HEK293 (cell line): ENCODE measurements around the gene COPZ1.

Experiments
- GLI4 ChIP-seq: fragments of 450-650 bp; formaldehyde crosslinking; IDR thresholded peaks from 2 replicates; pipeline ENCODE4 v1.5.1; 2016; ENCODE audit warnings: missing biosample characterization, missing genetic modification characterization
- GLIS2 ChIP-seq: fragments of 450-650 bp; formaldehyde crosslinking; IDR thresholded peaks from 2 replicates; pipeline ENCODE4 v1.5.1; 2016; ENCODE audit warnings: missing biosample characterization, missing genetic modification characterization
- MZF1 ChIP-seq: fragments of 450-650 bp; formaldehyde crosslinking; IDR thresholded peaks from 2 replicates; pipeline ENCODE4 v1.5.1; 2017; ENCODE audit warnings: missing biosample characterization, missing genetic modification characterization, borderline replicate concordance
- PATZ1 ChIP-seq: fragments of 450-650 bp; formaldehyde crosslinking; IDR thresholded peaks from 2 replicates; pipeline ENCODE4 v1.5.1; 2016; ENCODE audit warnings: missing biosample characterization, missing genetic modification characterization
- PRDM1 ChIP-seq: fragments of 450-650 bp; formaldehyde crosslinking; IDR thresholded peaks from 2 replicates; pipeline ENCODE4; 2016; ENCODE audit warnings: missing biosample characterization, missing genetic modification characterization
- RBAK ChIP-seq: fragments of 450-650 bp; formaldehyde crosslinking; IDR thresholded peaks from 2 replicates; pipeline ENCODE4 v1.5.1; 2016; ENCODE audit warnings: missing biosample characterization, missing genetic modification characterization
- REST ChIP-seq: fragments of 450-650 bp; formaldehyde crosslinking; IDR thresholded peaks from 2 replicates; pipeline ENCODE4 v1.5.1; 2016; ENCODE audit warnings: missing biosample characterization, missing genetic modification characterization
- SALL2 ChIP-seq: fragments of 450-650 bp; formaldehyde crosslinking; IDR thresholded peaks from 2 replicates; pipeline ENCODE4 v1.5.0; 2017; ENCODE audit warnings: missing biosample characterization, mild to moderate bottlenecking, missing genetic modification characterization, borderline replicate concordance
- SP7 ChIP-seq: fragments of 450-650 bp; formaldehyde crosslinking; IDR thresholded peaks from 2 replicates; pipeline ENCODE4 v1.5.1; 2016; ENCODE audit warnings: missing biosample characterization, missing genetic modification characterization
- ZBTB1 ChIP-seq: fragments of 450-650 bp; formaldehyde crosslinking; IDR thresholded peaks from 2 replicates; pipeline ENCODE4 v1.5.1; 2016; ENCODE audit warnings: missing biosample characterization, missing genetic modification characterization
- ZBTB17 ChIP-seq: fragments of 450-650 bp; formaldehyde crosslinking; IDR thresholded peaks from 2 replicates; pipeline ENCODE4 v1.5.1; 2016; ENCODE audit warnings: missing biosample characterization, missing genetic modification characterization
- ZBTB21 ChIP-seq: fragments of 450-650 bp; formaldehyde crosslinking; IDR thresholded peaks from 2 replicates; pipeline ENCODE4 v1.5.1; 2017; ENCODE audit warnings: missing biosample characterization, missing genetic modification characterization
- ZBTB48 ChIP-seq: fragments of 450-650 bp; formaldehyde crosslinking; IDR thresholded peaks from 2 replicates; pipeline ENCODE4 v1.5.1; 2016; ENCODE audit warnings: missing biosample characterization, missing genetic modification characterization
- ZFP3 ChIP-seq: fragments of 450-650 bp; formaldehyde crosslinking; IDR thresholded peaks from 2 replicates; pipeline ENCODE4 v1.5.1; 2016; ENCODE audit warnings: low read depth, missing biosample characterization, missing genetic modification characterization
- ZIC2 ChIP-seq: fragments of 450-650 bp; formaldehyde crosslinking; IDR thresholded peaks from 2 replicates; pipeline ENCODE4 v1.5.1; 2016; ENCODE audit warnings: missing biosample characterization, missing genetic modification characterization
- ZNF138 ChIP-seq: fragments of 450-650 bp; formaldehyde crosslinking; IDR thresholded peaks from 2 replicates; pipeline ENCODE4 v1.5.1; 2016; ENCODE audit warnings: missing biosample characterization, missing genetic modification characterization, borderline replicate concordance
- ZNF174 ChIP-seq: fragments of 450-650 bp; formaldehyde crosslinking; IDR thresholded peaks from 2 replicates; pipeline ENCODE4 v1.5.0; 2017; ENCODE audit warnings: missing biosample characterization, mild to moderate bottlenecking, missing genetic modification characterization
- ZNF184 ChIP-seq: fragments of 450-650 bp; IDR thresholded peaks from 2 replicates; pipeline ENCODE4 v1.5.1; 2018; ENCODE audit warnings: missing biosample characterization, mild to moderate bottlenecking, missing genetic modification characterization
- ZNF202 ChIP-seq: fragments of 450-650 bp; formaldehyde crosslinking; IDR thresholded peaks from 2 replicates; pipeline ENCODE4 v1.5.1; 2016; ENCODE audit warnings: missing biosample characterization, missing genetic modification characterization, borderline replicate concordance
- ZNF292 ChIP-seq: fragments of 450-650 bp; formaldehyde crosslinking; IDR thresholded peaks from 2 replicates; pipeline ENCODE4 v1.5.1; 2016; ENCODE audit warnings: low read depth, missing biosample characterization, missing genetic modification characterization, borderline replicate concordance
- ZNF404 ChIP-seq: fragments of 450-650 bp; formaldehyde crosslinking; IDR thresholded peaks from 2 replicates; pipeline ENCODE4 v1.5.1; 2017; ENCODE audit warnings: missing biosample characterization, missing genetic modification characterization
- ZNF488 ChIP-seq: fragments of 450-650 bp; formaldehyde crosslinking; IDR thresholded peaks from 2 replicates; pipeline ENCODE4 v1.5.1; 2016; ENCODE audit warnings: missing biosample characterization, missing genetic modification characterization
- ZNF510 ChIP-seq: fragments of 450-650 bp; formaldehyde crosslinking; IDR thresholded peaks from 2 replicates; pipeline ENCODE4 v1.5.1; 2018; ENCODE audit warnings: mild to moderate bottlenecking, missing genetic modification characterization, missing biosample characterization; ENCODE audit not compliant: insufficient replicate concordance
- ZNF530 ChIP-seq: fragments of 450-650 bp; formaldehyde crosslinking; IDR thresholded peaks from 2 replicates; pipeline ENCODE4 v1.5.1; 2016; ENCODE audit warnings: low read depth, missing biosample characterization, missing genetic modification characterization
- ZNF555 ChIP-seq: fragments of 450-650 bp; formaldehyde crosslinking; conservative IDR thresholded peaks from 2 replicates; pipeline ENCODE4 v1.5.1; 2017; ENCODE audit warnings: missing biosample characterization, mild to moderate bottlenecking, missing genetic modification characterization, inconsistent platforms
- ZNF670 ChIP-seq: fragments of 450-650 bp; formaldehyde crosslinking; IDR thresholded peaks from 2 replicates; pipeline ENCODE4 v1.5.1; 2016; ENCODE audit warnings: missing biosample characterization, missing genetic modification characterization, low read depth
- ZNF701 ChIP-seq: fragments of 450-650 bp; formaldehyde crosslinking; IDR thresholded peaks from 2 replicates; pipeline ENCODE4 v1.5.1; 2016; ENCODE audit warnings: missing biosample characterization, missing genetic modification characterization
- TF ChIP-seq, protein P1 (sequence below): fragments of 450-650 bp; formaldehyde crosslinking; IDR thresholded peaks from 2 replicates; pipeline ENCODE4 v1.5.1; 2016; ENCODE audit warnings: missing biosample characterization, missing genetic modification characterization
- TF ChIP-seq, protein P2 (sequence below): fragments of 450-650 bp; formaldehyde crosslinking; IDR thresholded peaks from 2 replicates; pipeline ENCODE4 v1.5.1; 2016; ENCODE audit warnings: missing biosample characterization, missing genetic modification characterization, borderline replicate concordance
- TF ChIP-seq, protein P3 (sequence below): fragments of 450-650 bp; formaldehyde crosslinking; IDR thresholded peaks from 2 replicates; pipeline ENCODE4 v1.5.1; 2016; ENCODE audit warnings: missing biosample characterization, missing genetic modification characterization

Gene COPZ1

DNA sequence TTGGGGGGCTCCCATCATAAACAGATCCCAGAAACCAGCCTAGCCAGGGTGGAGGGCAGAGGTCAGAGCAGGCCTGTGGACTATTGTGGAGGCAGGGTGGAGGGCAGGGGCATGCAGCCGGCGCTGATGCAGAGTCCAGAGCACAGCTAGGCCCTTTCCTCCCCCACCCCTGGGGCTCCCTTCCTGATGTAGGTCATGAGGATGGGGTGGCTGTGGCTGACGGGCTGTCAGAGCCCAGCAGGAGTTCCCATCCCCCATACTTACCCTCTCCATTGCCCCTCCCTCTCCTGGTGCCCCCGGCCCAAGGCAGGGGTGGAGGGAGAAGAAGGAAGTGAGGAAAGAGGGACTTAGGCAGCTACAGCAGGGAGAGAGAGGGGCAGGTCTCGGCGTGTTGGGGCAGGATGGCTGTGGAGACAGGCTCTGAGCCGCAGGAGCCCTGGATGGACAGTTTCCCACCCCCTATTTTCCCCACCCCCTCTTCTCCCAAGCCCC is 65.3 kb downstream of the COPZ1 start (continued):
- 0 out of 2 replicates have a peak, but pooled peaks have one; percentile 31 for TF ChIP-seq ZBTB48 (tag by site-specific recombination)
- no peak for TF ChIP-seq RBAK (tag by site-specific recombination)
- no peak for TF ChIP-seq GLI4 (tag by site-specific recombination)
- TF ChIP-seq ZNF555 (tag by site-specific recombination), result no peak
- TF ChIP-seq ZFP3 (tag by site-specific recombination), result no peak
- TF ChIP-seq SP7 (tag by site-specific recombination), result 0 out of 2 replicates have a peak, but pooled peaks have one; percentile 29
- TF ChIP-seq ZNF488 (tag by site-specific recombination), result no peak
- no peak for TF ChIP-seq ZNF510 (tag by site-specific recombination)
- TF ChIP-seq, protein P1, sequence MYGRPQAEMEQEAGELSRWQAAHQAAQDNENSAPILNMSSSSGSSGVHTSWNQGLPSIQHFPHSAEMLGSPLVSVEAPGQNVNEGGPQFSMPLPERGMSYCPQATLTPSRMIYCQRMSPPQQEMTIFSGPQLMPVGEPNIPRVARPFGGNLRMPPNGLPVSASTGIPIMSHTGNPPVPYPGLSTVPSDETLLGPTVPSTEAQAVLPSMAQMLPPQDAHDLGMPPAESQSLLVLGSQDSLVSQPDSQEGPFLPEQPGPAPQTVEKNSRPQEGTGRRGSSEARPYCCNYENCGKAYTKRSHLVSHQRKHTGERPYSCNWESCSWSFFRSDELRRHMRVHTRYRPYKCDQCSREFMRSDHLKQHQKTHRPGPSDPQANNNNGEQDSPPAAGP, result peak; percentile 21; the same call in 1 of the 2 replicates
- peak; percentile 58 for TF ChIP-seq PATZ1 (tag by site-specific recombination)
- TF ChIP-seq ZNF184 (tag by site-specific recombination), result no peak
- no peak for TF ChIP-seq ZNF404 (tag by site-specific recombination)
- no peak for TF ChIP-seq ZNF670 (tag by site-specific recombination)
- no peak for TF ChIP-seq ZBTB1
- TF ChIP-seq ZNF138 (tag by site-specific recombination), result no peak
- TF ChIP-seq ZNF292 (tag by site-specific recombination), result no peak
- no peak for TF ChIP-seq ZNF202 (tag by site-specific recombination)
- no peak for TF ChIP-seq ZNF174
- no peak for TF ChIP-seq SALL2
- TF ChIP-seq ZBTB21 (tag by site-specific recombination), result no peak
- TF ChIP-seq PRDM1 (tag by site-specific recombination), result no peak
- TF ChIP-seq, protein P2, sequence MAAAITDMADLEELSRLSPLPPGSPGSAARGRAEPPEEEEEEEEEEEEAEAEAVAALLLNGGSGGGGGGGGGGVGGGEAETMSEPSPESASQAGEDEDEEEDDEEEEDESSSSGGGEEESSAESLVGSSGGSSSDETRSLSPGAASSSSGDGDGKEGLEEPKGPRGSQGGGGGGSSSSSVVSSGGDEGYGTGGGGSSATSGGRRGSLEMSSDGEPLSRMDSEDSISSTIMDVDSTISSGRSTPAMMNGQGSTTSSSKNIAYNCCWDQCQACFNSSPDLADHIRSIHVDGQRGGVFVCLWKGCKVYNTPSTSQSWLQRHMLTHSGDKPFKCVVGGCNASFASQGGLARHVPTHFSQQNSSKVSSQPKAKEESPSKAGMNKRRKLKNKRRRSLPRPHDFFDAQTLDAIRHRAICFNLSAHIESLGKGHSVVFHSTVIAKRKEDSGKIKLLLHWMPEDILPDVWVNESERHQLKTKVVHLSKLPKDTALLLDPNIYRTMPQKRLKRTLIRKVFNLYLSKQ (tag by site-specific recombination), result no peak
- peak; percentile 45; the same call in 1 of the 2 replicates for TF ChIP-seq GLIS2 (tag by site-specific recombination)
- TF ChIP-seq ZNF530 (tag by site-specific recombination), result no peak
- TF ChIP-seq MZF1 (tag by site-specific recombination), result no peak
- peak; percentile 70 for TF ChIP-seq ZIC2 (tag by site-specific recombination)
- no peak for TF ChIP-seq ZNF701 (tag by site-specific recombination)
- TF ChIP-seq REST, result no peak
- TF ChIP-seq ZBTB17 (tag by site-specific recombination), result peak; percentile 47; the same call in 1 of the 2 replicates
- TF ChIP-seq, protein P3, sequence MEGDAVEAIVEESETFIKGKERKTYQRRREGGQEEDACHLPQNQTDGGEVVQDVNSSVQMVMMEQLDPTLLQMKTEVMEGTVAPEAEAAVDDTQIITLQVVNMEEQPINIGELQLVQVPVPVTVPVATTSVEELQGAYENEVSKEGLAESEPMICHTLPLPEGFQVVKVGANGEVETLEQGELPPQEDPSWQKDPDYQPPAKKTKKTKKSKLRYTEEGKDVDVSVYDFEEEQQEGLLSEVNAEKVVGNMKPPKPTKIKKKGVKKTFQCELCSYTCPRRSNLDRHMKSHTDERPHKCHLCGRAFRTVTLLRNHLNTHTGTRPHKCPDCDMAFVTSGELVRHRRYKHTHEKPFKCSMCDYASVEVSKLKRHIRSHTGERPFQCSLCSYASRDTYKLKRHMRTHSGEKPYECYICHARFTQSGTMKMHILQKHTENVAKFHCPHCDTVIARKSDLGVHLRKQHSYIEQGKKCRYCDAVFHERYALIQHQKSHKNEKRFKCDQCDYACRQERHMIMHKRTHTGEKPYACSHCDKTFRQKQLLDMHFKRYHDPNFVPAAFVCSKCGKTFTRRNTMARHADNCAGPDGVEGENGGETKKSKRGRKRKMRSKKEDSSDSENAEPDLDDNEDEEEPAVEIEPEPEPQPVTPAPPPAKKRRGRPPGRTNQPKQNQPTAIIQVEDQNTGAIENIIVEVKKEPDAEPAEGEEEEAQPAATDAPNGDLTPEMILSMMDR, result no peak
